GM10847 (cell line): Measurements from ENCODE around the gene ICAM1.

Experiments used
- POLR2A ChIP-seq: IDR thresholded peaks from 2 replicates; pipeline ENCODE4 v1.6.1; 2011; ENCODE audit not compliant: insufficient read length; ENCODE audit errors: extremely low read depth

ICAM1 gene

GRCh38 chr19:10266706-10267105 is 4.2 kb upstream of the ICAM1 start:
- no peak for TF ChIP-seq POLR2A

- TF ChIP-seq POLR2A = no peak
Measured at GRCh38 chr19:10268071-10268470, 2.8 kb upstream of the ICAM1 start.

- no peak for TF ChIP-seq POLR2A
Measured at GRCh38 chr19:10269333-10270179, 1.4 kb upstream of the ICAM1 start.

GRCh38 chr19:10270180-10270615 is 722 bp upstream of the ICAM1 start:
- TF ChIP-seq POLR2A = no peak

- TF ChIP-seq POLR2A = no peak
Measured at GRCh38 chr19:10271543-10272086, 695 bp downstream of the ICAM1 start.

GRCh38 chr19:10274589-10274988 is 3.7 kb downstream of the ICAM1 start:
- no peak for TF ChIP-seq POLR2A

- TF ChIP-seq POLR2A = no peak
Measured at GRCh38 chr19:10277795-10278589, 7.1 kb downstream of the ICAM1 start.

- no peak for TF ChIP-seq POLR2A
Measured at GRCh38 chr19:10278935-10279334, 8.0 kb downstream of the ICAM1 start.

GRCh38 chr19:10279737-10280442 is 9.0 kb downstream of the ICAM1 start:
- no peak for TF ChIP-seq POLR2A

- TF ChIP-seq POLR2A = no peak
Measured at GRCh38 chr19:10283301-10284064, 12.6 kb downstream of the ICAM1 start.

- no peak for TF ChIP-seq POLR2A
Measured at GRCh38 chr19:10284065-10284959, 13.4 kb downstream of the ICAM1 start.

GRCh38 chr19:10284960-10285278 is 14.0 kb downstream of the ICAM1 start:
- TF ChIP-seq POLR2A = no peak

- no peak for TF ChIP-seq POLR2A
Measured at GRCh38 chr19:10285393-10285792, 14.5 kb downstream of the ICAM1 start.
